ENCODE results near the gene EXOC6B. TPM values are rescaled to one million over a fixed set of nuclear protein-coding genes. Genes with fewer than 3 reads are reported as not detected.
A peak's percentile ranks its signal among the peaks of the same experiment; 100 is the strongest.

The EXOC6B gene
- total RNA-seq, 1 donor from 2014 or later = 104 TPM

GRCh38 chr2:72263043-72263775 lies 562.6 kb downstream of the EXOC6B start:
- Mint-ChIP-seq H3K4me1 (peaks cover 59% of the 10 kb centered on the region), H3K27me3 (ENCODE audit: low read depth) (no peaks in the 10 kb centered on the region), H3K9me3 (no peaks in the 10 kb centered on the region), H3K27ac (peak overlapping the region; percentile 95), H3K4me3 (peak overlapping the region; percentile 46), H3K36me3 (peaks cover 13% of the 10 kb centered on the region)
- no peak for TF ChIP-seq CTCF (IDR thresholded peaks at IDR 0.05; ENCODE audit: unreplicated experiment)
- no peak for DNase-seq (ENCODE audit: low spot score in 2 of 2, unreplicated experiment in 2 of 2)

GRCh38 chr2:72261076-72261475 lies 564.8 kb downstream of the EXOC6B start:
- DNase-seq (ENCODE audit: low spot score in 2 of 2, unreplicated experiment in 2 of 2) = no peak
- no peak for TF ChIP-seq CTCF (IDR thresholded peaks at IDR 0.05; ENCODE audit: unreplicated experiment)
- peaks cover 4% of the 10 kb centered on the region for H3K36me3 Mint-ChIP-seq
- no peaks in the 10 kb centered on the region for H3K27me3 Mint-ChIP-seq (ENCODE audit: low read depth)
- peak overlapping the region; percentile 16 for H3K4me3 Mint-ChIP-seq
- peaks cover 80% of the 10 kb centered on the region for H3K4me1 Mint-ChIP-seq
- no peaks in the 10 kb centered on the region for H3K9me3 Mint-ChIP-seq
- peak overlapping the region; percentile 95 for H3K27ac Mint-ChIP-seq

GRCh38 chr2:72255540-72255939 lies 570.3 kb downstream of the EXOC6B start:
- no peak overlapping the region for H3K4me3 Mint-ChIP-seq
- TF ChIP-seq CTCF (IDR thresholded peaks at IDR 0.05; ENCODE audit: unreplicated experiment) = no peak
- peaks cover 18% of the 10 kb centered on the region for H3K9me3 Mint-ChIP-seq
- H3K36me3 Mint-ChIP-seq = peaks cover 31% of the 10 kb centered on the region
- H3K4me1 Mint-ChIP-seq = peaks cover 47% of the 10 kb centered on the region
- no peaks in the 10 kb centered on the region for H3K27me3 Mint-ChIP-seq (ENCODE audit: low read depth)
- H3K27ac Mint-ChIP-seq = peak overlapping the region; percentile 83
- no peak for DNase-seq (ENCODE audit: low spot score in 2 of 2, unreplicated experiment in 2 of 2)

GRCh38 chr2:72254831-72255451 lies 570.9 kb downstream of the EXOC6B start:
- no peak for TF ChIP-seq CTCF (IDR thresholded peaks at IDR 0.05; ENCODE audit: unreplicated experiment)
- Mint-ChIP-seq H3K9me3 (peaks cover 18% of the 10 kb centered on the region), H3K36me3 (peaks cover 31% of the 10 kb centered on the region), H3K4me3 (no peak overlapping the region), H3K4me1 (peaks cover 43% of the 10 kb centered on the region), H3K27me3 (ENCODE audit: low read depth) (no peaks in the 10 kb centered on the region), H3K27ac (no peak overlapping the region)
- no peak for DNase-seq (ENCODE audit: low spot score in 2 of 2, unreplicated experiment in 2 of 2)

- Mint-ChIP-seq H3K4me3 (no peak overlapping the region), H3K27me3 (ENCODE audit: low read depth) (no peaks in the 10 kb centered on the region), H3K9me3 (peaks cover 21% of the 10 kb centered on the region), H3K36me3 (peaks cover 26% of the 10 kb centered on the region), H3K27ac (no peak overlapping the region), H3K4me1 (peaks cover 49% of the 10 kb centered on the region)
- no peak for TF ChIP-seq CTCF (IDR thresholded peaks at IDR 0.05; ENCODE audit: unreplicated experiment)
- no peak for DNase-seq (ENCODE audit: low spot score in 2 of 2, unreplicated experiment in 2 of 2)
These were observed 587.5 kb downstream of the EXOC6B start for GRCh38 chr2:72238311-72238710.
